HL-60 (cell line): ENCODE data around the gene IQSEC1.

Experiments used
- DNase-seq, 2 experiments: peaks; one replicate each; pipeline ENCODE4 v3.0.0-alpha.2; 2010 to 2020; ENCODE audit warnings: low read depth in 1 of 2, low spot score in 1 of 2
- H3K27ac ChIP-seq: fragments of 250-450 bp; sonication (Bioruptor Pico); replicated peaks from 2 replicates; pipeline ENCODE4 v1.5.1; 2020; ENCODE audit warnings: mild to moderate bottlenecking, moderate library complexity
- H3K27me3 ChIP-seq: fragments of 250-450 bp; sonication (Bioruptor Pico); 2 replicates; pipeline ENCODE4 v1.5.1; 2021; ENCODE audit warnings: mild to moderate bottlenecking, moderate library complexity; ENCODE audit not compliant: insufficient read depth, poor library complexity, severe bottlenecking
- H3K4me3 ChIP-seq: replicated peaks from 2 replicates; pipeline ENCODE4 v1.5.1; 2011; ENCODE audit warnings: mild to moderate bottlenecking, control low read depth, low read length; ENCODE audit not compliant: insufficient read depth
- CTCF ChIP-seq: IDR thresholded peaks from one replicate; pipeline ENCODE4 v1.5.1; 2011; ENCODE audit warnings: low read length, control low read depth, inconsistent platforms; ENCODE audit not compliant: insufficient read depth
- GABPA ChIP-seq: IDR thresholded peaks from 2 replicates; pipeline ENCODE4 v1.6.1; 2012; ENCODE audit warnings: low read depth
- POLR2AphosphoS5 ChIP-seq: IDR thresholded peaks from 2 replicates; pipeline ENCODE4 v1.6.1; 2012; ENCODE audit warnings: low read depth
- REST ChIP-seq: IDR thresholded peaks from 2 replicates; pipeline ENCODE4 v1.6.1; 2012; ENCODE audit warnings: low read depth; ENCODE audit not compliant: insufficient replicate concordance
- SPI1 ChIP-seq: IDR thresholded peaks from 2 replicates; pipeline ENCODE4 v1.6.1; 2012; ENCODE audit warnings: low read depth, mild to moderate bottlenecking, borderline replicate concordance

Gene IQSEC1

GRCh38 chr3:13063225-13063624 is 10.0 kb downstream of the IQSEC1 start:
- no peak for TF ChIP-seq REST
- no peak for TF ChIP-seq SPI1
- no peak for TF ChIP-seq CTCF
- no peak for TF ChIP-seq POLR2AphosphoS5
- TF ChIP-seq GABPA: no peak
- no peak for DNase-seq

GRCh38 chr3:13062647-13063046 is 10.6 kb downstream of the IQSEC1 start:
- Histone ChIP-seq H3K4me3 (no peak overlapping the region), H3K27me3 (no peaks in the 10 kb centered on the region), H3K27ac (no peak overlapping the region)
- no peak for DNase-seq
- TF ChIP-seq GABPA (no peak), CTCF (no peak), SPI1 (no peak), POLR2AphosphoS5 (no peak), REST (no peak)

More at GRCh38 chr3:13063225-13063624, 10.0 kb downstream of the IQSEC1 start:
- Histone ChIP-seq H3K4me3 (no peak overlapping the region), H3K27me3 (no peaks in the 10 kb centered on the region), H3K27ac (no peak overlapping the region)

- no peak for DNase-seq
- H3K27ac ChIP-seq: no peak overlapping the region
- no peaks in the 10 kb centered on the region for H3K27me3 ChIP-seq
- H3K4me3 ChIP-seq: no peak overlapping the region
- no peak for TF ChIP-seq CTCF
- no peak for TF ChIP-seq SPI1
- no peak for TF ChIP-seq POLR2AphosphoS5
- no peak for TF ChIP-seq REST
- no peak for TF ChIP-seq GABPA
Measured at GRCh38 chr3:13060341-13060910, 12.8 kb downstream of the IQSEC1 start.
